Left colon (tissue), 2 donors: ENCODE results near the gene MDFI. TPM values are rescaled to one million over a fixed set of nuclear protein-coding genes. Genes with fewer than 3 reads are reported as not detected.

Experiments used
- ATAC-seq: fragments of 200-7000 bp; cut with Tn5 transposase; one replicate; pipeline ENCODE4 v1.9.1; 2020; ENCODE audit warnings: mild to moderate bottlenecking, moderate library complexity
- DNase-seq, 2 donors: peaks; one replicate each; pipeline ENCODE4 v3.0.0-alpha.2; 2020
- intact Hi-C, 2 donors: fragments of 100-400 bp; cut with DNase I in 1 of 2; cut with micrococcal nuclease in 1 of 2; formaldehyde crosslinking; loops; one replicate each; pipeline versions ENCODE4 v1.11.2 to v1.14.0; 2022; cut with DNase I, micrococcal nuclease
- long read RNA-seq: library from polyadenylated mRNA; unstranded; transcript quantifications from one replicate; pipeline ENCODE4 v2.0.0, GENCODE V29; 2021
- total RNA-seq, 2 donors: library from RNA; stranded (reverse); fragmentation: NEBNext Ultra II Directional; extraction: Animal tissue kit (Norgen Biotek cat#: 25700); gene quantifications; one replicate each; pipeline ENCODE4 v1.2.1, GENCODE V29; 2021
- donor health status: DM: no; HTN: no; CAD: no.
- donor health status: DM: yes; HTN: yes; CAD: no.

MDFI gene, protein sequence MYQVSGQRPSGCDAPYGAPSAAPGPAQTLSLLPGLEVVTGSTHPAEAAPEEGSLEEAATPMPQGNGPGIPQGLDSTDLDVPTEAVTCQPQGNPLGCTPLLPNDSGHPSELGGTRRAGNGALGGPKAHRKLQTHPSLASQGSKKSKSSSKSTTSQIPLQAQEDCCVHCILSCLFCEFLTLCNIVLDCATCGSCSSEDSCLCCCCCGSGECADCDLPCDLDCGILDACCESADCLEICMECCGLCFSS
- 1 to 10 TPM; 1.1 to 1.6 TPM for total RNA-seq
- long read RNA-seq: 0 reads

DNA sequence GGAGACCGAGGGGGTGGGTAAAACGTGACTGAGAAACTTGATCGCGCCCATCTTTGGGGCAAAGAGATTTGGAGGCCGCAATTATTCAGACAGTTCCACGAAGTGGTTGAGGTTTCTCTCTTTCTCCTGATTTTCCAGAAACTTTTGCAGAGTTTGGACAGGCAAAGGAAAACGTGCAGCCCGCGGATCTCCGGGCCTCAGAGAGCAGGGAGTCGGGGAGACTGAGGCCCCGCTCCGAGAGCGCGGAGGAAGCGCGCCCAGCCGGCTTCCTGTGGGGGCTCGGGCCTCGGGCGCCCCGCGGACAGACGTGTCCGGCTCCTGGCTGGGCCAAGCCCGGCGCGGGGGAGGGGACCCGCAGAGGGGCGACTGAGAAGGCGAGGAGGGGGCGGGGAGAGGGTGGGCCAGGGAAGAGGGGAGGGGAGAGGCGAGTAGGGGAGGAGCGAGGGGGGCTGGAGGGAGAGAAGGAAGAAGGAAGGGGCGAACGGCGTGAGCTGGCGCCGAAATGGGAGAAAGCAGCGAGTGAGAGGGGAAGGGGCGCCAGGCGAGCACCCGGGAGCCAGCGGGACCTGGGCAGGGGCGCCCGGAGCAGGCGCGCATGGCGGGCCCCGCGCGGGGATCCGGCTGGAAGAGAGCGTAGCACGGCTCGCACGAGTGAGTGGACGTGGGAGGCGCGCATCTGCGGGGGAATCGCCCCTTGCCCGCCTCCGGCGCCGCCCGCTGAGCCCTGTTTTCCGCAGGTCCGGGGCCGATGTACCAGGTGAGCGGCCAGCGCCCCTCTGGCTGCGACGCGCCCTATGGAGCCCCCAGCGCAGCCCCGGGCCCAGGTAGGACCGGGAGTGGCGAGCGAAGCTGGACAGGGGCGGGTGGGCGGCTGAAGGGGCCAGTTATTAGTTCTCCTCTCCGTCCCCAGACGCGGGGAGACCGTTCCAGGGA lies at the start of gene MDFI:
Gene MDFI, plus strand, starts transcription at position 467 of the 933 bp plus-strand sequence. Its CDS starts 282 bp downstream, at position 749.
- ATAC-seq: no peak
- intact Hi-C loops: no loop called here
- no peak for DNase-seq

DNA sequence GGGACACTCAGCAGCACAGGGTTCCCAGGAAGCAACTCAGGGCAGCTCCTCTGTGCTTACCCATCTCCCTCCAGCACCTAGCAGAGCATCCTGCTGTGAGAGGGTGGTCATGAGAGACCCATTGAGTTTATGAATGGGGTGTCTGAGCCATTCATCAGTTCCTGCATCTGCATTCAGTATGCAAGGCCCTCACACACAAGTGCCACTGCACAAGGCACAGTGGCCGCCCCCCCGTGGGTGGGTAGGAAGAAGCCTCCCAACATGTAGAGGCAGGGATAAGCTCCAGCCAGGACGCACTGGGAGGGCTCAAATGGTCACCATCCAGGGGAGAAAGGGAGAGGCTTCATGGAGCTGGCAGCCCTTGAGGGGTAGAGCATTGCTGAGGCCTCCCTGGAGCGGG lies 49.0 kb upstream of the MDFI start:
- intact Hi-C loops: no loop called here
- no peak for DNase-seq
- no peak for ATAC-seq

DNA sequence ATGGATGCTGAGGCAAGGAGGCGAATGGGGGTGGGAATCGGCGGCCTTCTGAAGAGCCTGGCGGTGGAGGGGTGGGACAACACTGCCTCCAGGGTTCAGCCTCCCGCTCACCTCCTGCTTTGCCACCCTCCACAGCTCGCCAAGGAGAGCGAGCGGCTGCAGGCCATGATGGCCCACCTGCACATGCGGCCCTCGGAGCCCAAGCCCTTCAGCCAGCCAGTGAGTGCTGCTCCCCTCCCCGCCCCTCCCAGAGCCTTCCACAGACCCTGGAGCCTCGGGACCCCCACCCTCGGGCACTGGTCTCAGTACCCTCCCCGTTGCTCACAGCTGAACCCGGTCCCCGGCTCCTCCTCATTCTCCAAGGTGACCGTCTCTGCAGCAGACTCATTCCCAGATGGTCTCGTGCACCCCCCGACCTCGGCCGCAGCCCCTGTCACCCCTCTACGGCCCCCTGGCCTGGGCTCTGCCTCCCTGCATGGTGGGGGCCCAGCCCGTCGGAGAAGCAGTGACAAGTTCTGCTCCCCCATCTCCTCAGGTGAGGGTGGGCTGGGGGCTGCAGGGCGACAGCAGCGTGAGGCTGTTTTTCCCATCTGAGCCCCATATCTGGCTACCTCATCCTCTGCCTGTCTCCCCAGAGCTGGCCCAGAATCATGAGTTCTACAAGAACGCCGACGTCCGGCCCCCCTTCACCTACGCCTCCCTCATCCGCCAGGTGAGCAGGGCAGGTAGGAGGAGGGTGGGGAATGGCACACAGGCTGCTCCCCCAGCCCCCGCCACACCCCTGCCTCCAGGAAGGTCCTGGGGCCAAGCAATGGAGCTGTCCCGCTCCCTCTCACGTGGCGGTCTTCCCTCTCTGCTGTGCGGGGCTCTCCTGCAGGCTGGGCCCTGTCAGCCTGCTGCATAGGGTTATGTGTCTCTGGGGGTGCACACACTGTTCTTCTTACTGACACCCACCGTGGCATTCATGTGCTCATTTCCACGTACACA lies 48.3 kb upstream of the MDFI start:
- DNase-seq: no peak
- intact Hi-C loops: loop anchor here in 1 of 2 donors (5.0 to 10.0 kb wide), 3 partner anchors 125 to 223 kb away; no protein-coding TSS in a partner anchor
- ATAC-seq: no peak

DNA sequence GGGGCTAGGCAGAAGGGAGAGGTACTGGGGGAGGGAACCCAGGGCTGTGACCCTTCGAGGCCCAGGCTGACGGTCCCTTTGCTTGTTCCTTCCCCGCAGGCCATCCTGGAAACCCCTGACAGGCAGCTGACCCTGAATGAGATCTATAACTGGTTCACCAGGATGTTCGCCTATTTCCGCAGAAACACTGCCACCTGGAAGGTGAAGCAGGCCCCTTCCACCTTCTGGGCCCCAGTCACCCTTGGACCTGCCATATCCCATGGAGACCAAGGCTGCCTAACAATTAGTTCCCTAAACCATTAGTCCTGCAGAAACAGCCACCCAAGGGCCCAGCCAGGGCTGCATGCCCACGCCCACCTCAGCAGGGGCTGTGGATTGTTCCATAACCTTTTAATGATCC lies 47.1 kb upstream of the MDFI start:
- peak; percentile 14 for ATAC-seq
- DNase-seq: no peak
- intact Hi-C loops: loop anchor here in 1 of 2 donors (5.0 to 10.0 kb wide), 3 partner anchors 126 to 224 kb away; no protein-coding TSS in a partner anchor

DNA sequence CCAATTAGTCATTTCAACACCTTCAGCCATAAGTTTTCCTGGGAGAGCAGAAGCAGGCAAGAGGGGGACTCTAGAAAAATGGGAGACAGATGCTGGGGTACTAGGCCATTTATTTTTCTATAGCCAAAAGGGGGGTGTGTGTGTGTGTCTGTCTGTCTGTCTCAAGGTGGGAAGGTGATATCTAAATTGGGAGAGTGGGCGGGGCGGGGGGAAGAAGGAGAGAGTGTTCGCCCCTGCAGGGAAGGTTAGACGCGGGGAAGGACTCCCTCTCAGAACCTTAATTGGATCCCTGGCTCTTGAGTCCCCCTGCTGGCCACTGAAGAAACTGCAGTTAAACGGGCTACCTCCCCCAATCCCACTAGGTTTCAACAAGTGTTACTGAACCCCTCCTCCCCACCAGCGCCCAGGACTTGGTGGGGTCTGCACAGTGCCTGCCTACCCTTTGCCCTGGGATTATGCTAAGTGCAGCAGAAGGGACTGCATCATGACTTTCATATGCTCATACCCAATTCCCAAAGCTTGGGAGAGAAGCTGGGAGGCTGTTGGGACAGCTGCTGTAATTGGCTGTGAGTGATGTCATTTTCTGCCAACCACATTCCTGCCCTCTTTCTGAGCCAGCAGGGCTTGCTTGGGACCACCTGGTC lies 46.3 kb upstream of the MDFI start:
- peak; percentile 74 for ATAC-seq
- intact Hi-C loops: loop anchor here in 1 of 2 donors (5.0 to 10.0 kb wide), 3 partner anchors 127 to 225 kb away; no protein-coding TSS in a partner anchor
- peak; percentile 51 to 76 for DNase-seq

DNA sequence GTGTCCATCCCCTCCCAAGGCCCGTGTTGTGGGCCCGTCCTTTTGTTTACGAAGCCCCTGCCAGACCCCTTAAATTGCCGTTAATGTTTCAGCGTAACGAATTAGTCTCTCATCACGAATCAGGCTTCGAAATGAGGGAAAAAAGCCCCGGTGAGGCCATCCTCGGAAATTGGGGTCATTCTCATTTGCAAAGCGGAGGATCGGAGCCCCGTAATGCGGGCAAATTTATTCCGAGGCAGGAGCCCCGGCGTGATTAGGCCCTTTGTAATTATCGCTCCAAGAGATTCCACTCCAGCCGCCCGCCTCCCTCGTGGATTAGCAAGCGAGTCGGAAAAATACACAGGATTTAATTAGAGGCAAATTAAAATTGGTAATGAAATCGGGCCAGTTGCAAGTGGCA lies 44.9 kb upstream of the MDFI start:
- no peak for DNase-seq
- intact Hi-C loops: loop anchor here in 1 of 2 donors (5.0 to 10.0 kb wide), 3 partner anchors 129 to 226 kb away; no protein-coding TSS in a partner anchor
- no peak for ATAC-seq

DNA sequence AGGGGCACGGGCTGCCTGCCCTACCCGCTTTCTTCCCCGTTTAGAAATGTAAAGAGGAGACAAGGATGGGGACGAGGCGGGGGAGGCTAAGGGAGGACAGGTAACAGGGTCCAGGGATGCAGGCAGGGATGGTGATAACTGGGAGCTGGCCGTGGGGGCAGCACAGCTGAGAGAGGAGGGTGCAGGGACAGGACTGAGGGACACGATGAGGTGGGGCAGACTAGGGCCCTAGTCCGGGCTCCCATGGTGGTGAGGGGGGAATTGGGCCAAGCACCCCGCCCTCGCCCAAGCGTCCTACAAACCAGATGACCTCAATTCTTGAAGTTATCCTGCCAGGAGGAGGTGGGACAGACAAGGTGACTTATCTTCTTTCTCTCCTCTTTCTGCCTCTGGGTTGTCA lies 44.4 kb upstream of the MDFI start:
- DNase-seq (no peak), ATAC-seq (no peak)
- intact Hi-C loops: loop anchor here in 1 of 2 donors (5.0 to 10.0 kb wide), 3 partner anchors 129 to 227 kb away; no protein-coding TSS in a partner anchor

DNA sequence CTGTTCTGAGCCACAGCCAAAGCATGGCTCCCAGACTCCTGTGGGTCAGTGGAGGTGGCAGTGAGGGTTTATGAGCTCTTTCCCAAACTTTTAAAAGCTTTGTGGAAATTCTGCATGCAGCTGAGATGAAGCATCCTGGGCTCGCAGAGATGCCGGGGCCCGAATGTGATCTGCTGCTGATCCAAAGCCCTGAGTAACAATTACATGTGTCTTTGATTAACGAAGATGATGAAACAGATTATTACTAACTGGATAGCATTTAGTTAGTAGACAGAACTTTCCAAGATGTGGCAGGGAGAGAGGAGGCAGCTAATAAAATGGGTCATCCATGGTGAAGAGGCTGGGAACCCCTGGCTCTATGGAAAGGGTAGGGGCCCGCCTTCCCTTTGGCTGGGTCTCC lies 43.9 kb upstream of the MDFI start:
- DNase-seq: no peak
- ATAC-seq: no peak
- intact Hi-C loops: loop anchor here in 1 of 2 donors (5.0 to 10.0 kb wide), 3 partner anchors 130 to 227 kb away; no protein-coding TSS in a partner anchor

DNA sequence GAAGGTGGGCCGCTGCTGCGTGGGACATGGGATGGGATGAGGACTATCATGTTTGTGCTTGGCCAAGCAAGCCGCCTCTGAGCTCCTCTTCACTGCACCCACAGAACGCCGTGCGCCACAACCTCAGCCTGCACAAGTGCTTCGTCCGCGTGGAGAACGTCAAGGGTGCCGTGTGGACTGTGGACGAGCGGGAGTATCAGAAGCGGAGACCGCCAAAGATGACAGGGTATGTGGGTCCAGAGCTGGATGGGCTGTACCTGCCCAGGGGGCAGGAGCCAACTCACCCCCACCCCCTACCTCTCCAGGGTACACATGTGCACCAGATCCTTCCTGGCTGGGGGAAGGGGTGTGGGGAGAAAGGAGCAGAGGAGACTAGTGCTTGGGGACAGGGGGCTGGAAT lies 43.5 kb upstream of the MDFI start:
- DNase-seq (no peak), ATAC-seq (no peak)
- intact Hi-C loops: loop anchor here in 1 of 2 donors (5.0 to 10.0 kb wide), 3 partner anchors 130 to 227 kb away; no protein-coding TSS in a partner anchor

DNA sequence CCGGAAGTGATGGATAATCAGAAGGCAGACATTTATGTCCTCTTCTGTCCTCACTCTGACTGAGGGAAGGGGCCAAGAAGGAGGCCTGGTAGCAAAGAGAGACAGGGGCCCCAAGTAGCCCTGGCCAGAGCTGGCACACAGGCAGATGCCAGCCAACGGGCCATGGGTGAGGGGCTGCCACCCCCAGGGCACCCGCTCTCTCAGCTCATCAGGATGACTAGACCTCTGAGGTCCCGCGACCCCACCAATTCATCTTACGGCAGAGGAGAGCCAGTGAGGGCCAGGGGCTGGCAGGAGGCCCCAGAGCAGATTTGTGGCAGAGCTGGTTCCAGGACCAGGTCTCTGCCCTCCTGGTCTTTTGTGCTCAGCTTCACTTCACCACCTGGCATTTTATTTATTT lies 43.1 kb upstream of the MDFI start:
- intact Hi-C loops: loop anchor here in 1 of 2 donors (10.0 kb wide), 1 partner anchor 130 kb away; no protein-coding TSS in a partner anchor
- ATAC-seq (no peak), DNase-seq (no peak)

DNA sequence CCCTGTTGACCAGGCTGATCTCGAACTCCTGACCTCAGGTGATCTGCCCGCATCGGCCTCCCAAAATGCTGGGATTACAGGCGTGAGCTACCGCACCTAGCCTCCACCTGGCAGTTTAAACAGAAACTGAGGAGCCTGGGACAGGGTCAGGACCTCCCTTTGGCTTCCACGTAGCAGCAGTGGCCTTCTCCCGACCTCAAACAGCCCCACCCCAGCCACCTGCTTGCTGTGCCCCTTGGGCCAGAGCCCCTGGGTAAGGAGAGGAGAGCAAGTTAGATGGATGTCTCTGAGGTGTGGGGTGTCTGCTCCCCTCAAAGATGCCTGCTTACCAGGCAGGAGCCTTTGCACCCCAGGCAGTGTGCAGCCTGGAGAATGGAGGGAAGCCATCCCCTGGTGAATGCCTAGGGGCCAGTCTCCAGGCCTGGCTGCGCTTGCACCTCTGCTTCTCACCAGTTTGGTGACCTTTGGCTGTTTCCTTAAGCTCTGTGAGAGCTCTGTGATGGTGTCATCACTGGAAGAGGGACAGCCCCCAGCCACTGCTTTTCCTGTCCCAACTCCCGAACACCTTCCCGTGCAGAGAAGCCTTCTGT lies 42.1 kb upstream of the MDFI start:
- ATAC-seq (no peak), DNase-seq (no peak)
- intact Hi-C loops: loop anchor here in 1 of 2 donors (10.0 kb wide), 1 partner anchor 131 kb away; no protein-coding TSS in a partner anchor

DNA sequence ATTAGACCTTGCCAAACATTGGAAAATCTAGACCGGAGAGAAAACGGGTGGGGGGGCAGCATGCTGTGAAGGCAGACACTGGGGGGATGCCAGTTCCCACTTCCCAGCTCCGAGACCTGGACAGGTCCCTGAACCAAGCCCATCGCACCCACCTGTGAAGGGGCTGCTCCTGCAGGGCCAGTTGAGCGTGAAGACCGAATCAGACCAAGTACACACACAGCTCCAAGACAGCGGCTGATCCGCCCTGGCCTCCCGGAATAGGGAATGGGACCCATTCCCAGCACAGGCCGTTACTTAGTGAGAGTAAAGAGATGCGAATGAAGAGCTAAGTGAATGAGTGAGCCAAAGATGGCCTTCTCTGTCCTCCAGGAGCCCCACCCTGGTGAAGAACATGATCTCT lies 41.5 kb upstream of the MDFI start:
- intact Hi-C loops: loop anchor here in 1 of 2 donors (10.0 kb wide), 1 partner anchor 132 kb away; no protein-coding TSS in a partner anchor
- no peak for ATAC-seq
- DNase-seq: no peak

DNA sequence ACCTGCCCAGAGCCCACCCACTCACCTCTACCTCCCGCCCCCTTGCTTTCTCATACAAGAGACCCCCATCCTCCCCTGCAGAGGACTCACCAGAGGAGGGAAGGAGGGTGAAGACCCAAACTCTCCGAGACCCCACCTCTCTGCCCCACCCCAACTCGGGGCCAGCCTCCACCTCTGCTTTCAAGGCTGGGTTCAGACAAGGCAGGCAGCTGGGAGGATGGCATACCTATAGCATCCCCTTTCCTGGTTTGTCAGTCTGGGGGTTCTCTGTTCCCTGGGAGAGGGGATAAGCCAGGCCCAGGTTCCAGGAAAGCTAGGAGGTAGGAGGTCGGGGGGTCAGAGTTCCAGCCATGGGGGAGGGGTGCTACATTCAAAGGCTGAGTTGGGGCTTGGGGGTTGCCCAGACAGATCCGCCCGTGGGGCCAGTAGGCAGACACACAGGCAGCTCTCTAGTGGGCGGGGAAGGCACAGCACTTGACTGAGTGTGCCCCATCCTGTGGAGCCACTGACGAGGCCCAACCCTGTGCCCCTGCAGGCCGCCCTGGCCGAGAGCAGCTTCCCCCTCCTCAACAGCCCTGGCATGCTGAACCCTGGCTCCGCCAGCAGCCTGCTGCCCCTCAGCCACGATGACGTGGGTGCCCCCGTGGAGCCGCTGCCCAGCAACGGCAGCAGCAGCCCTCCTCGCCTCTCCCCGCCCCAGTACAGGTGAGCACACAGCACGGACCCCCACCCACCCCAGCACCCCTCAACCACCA lies 40.8 kb upstream of the MDFI start:
- DNase-seq: no peak
- ATAC-seq: no peak
- intact Hi-C loops: loop anchor here in 1 of 2 donors (10.0 kb wide), 1 partner anchor 133 kb away; no protein-coding TSS in a partner anchor

DNA sequence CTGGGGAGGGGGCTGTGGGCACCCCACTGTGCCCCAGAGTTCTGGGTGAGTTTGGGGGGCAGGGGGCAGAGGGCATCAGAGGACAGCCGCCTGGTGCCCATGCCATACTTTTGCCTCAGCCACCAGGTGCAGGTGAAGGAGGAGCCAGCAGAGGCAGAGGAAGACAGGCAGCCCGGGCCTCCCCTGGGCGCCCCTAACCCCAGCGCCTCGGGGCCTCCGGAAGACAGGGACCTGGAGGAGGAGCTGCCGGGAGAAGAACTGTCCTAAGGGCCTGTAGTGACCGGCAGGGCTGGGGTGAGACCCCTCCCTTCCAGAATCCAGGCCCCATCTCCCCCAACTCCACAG lies 39.6 kb upstream of the MDFI start:
- no peak for ATAC-seq
- DNase-seq: no peak
- intact Hi-C loops: loop anchor here in 1 of 2 donors (10.0 kb wide), 1 partner anchor 134 kb away; no protein-coding TSS in a partner anchor

DNA sequence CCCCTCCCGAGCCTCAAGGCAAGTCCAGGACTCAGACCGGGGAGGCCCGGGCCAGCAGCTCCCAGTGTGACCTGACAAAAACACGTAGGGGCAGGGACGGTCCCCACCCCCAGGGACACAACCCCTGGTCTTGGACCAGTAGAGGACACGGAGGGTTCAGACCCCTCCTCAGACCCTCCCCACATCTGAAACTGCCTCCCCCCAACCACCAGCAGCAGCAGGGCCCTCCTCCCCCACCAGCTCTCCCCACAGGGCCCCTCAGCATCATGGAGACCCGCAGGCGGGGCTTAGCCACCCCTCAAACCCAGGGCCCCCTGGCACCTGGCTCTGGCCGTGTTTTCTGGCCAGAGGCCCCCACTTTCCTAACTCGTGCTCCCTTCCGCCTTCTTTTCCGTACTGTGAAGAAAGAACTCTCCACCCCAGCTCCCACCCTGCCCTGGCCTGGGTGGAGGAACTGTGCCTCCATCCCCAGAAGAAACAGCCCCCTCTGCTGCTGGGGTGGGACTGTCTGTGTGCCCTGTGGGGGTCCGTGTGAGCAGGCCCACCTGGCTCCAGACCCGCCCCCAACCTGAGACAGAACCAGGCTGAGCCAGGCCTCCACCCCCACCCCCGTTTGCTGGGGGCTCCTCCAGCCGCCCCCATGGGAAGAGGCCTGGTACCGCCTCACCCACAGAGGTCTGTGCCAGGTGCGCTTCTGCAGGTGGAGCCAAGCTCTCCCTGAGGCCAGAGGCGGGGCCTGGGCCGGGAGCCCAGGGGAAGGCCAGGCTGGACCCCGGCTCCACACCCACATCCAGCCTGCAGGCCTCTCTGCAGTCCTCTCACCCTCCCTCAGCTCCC lies 39.0 kb upstream of the MDFI start:
- DNase-seq: no peak
- intact Hi-C loops: loop anchor here in 1 of 2 donors (10.0 kb wide), 1 partner anchor 134 kb away; no protein-coding TSS in a partner anchor
- no peak for ATAC-seq
